ENCODE data around the gene PCDHGC5.

DNA sequence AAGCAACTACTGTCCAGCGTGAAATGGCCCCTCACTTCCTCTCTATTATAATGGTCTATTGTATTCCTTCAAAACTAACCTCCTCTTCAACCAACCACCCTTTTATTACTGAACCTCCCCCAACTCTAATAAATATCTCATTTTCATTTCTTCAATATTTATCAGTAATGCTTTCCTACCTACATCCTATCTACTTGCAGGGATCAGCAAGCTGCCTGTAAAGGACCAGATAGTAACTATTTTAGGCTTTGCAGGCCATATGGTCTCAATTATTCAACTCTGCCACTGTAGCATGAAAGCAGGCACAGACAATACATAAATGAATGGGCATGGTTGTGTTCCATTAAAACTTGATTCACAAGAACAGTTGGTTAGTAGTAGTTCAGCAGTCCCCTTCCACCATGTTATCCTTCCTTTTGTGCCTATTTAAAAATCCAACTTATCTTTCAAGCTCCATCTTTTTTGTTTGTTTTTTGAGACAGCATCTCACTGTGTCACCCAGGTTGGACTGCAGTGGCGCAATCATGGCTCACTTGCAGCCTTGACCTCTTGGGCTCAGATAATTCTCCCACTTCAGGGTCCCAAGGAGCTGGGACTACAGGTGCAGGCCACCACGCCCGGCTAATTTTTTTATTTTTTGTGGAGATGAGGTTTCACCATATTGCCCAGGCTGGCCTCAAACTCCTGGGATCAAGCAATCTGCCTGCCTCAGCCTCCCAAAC lies 45.8 kb downstream of the PCDHGC5 start:
- TF ChIP-seq, protein P1, sequence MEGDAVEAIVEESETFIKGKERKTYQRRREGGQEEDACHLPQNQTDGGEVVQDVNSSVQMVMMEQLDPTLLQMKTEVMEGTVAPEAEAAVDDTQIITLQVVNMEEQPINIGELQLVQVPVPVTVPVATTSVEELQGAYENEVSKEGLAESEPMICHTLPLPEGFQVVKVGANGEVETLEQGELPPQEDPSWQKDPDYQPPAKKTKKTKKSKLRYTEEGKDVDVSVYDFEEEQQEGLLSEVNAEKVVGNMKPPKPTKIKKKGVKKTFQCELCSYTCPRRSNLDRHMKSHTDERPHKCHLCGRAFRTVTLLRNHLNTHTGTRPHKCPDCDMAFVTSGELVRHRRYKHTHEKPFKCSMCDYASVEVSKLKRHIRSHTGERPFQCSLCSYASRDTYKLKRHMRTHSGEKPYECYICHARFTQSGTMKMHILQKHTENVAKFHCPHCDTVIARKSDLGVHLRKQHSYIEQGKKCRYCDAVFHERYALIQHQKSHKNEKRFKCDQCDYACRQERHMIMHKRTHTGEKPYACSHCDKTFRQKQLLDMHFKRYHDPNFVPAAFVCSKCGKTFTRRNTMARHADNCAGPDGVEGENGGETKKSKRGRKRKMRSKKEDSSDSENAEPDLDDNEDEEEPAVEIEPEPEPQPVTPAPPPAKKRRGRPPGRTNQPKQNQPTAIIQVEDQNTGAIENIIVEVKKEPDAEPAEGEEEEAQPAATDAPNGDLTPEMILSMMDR (conservative IDR thresholded peaks at IDR 0.05; ENCODE audit: low read depth, low read length) = no peak
- TF ChIP-seq EZH2 (IDR thresholded peaks at IDR 0.05; ENCODE audit: low read length, unreplicated experiment) (no peak), EZH2phosphoT487 (IDR thresholded peaks at IDR 0.05; ENCODE audit: borderline replicate concordance, low read length) (no peak)
